ENCODE results near the gene NTSR1. TPM values are rescaled to one million over a fixed set of nuclear protein-coding genes. Genes with fewer than 3 reads are reported as not detected.

NTSR1 gene
- total RNA-seq, 1 donor from 2014 or later = not detected

DNA sequence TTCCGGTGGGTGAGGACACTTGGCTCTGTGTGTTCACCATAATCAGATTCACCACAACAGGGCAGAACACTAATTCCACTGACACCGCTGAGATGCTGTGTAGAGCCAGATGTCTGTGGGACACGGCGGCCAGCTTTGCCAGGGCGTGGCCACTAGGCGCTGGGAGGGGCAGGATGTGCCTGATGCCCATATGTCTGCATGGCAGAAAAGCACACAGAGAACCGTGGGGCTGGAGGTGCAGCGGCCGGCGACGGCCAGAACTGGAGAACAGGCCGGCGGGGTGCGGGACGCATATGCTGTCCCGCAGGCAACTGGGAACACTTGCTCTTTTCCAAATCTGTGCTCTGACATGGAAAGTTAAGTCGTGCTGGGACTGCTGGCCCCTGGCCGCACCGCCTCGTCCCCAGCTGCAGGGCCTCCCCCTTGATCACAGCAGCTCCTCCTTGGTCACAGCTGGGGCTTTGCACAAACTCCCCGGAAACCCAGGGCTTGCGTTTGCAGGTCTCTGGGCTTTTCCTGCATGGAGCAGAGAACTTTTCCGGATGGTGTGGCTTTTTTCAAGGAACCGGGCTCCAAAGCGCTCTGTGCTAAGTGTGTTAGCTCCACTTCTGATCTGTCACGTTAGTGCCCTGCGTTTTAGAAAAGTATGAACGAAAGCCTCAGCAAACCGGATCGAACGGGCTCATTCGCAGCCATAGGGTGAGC is 31.1 kb downstream of the NTSR1 start:
- Mint-ChIP-seq H3K4me3 (peak overlapping the region; percentile 80), H3K27me3 (no peaks in the 10 kb centered on the region), H3K4me1 (peaks cover 40% of the 10 kb centered on the region), H3K27ac (peak overlapping the region; percentile 86), H3K36me3 (ENCODE audit: low read depth) (no peaks in the 10 kb centered on the region), H3K9me3 (no peaks in the 10 kb centered on the region)
- TF ChIP-seq, protein P1, sequence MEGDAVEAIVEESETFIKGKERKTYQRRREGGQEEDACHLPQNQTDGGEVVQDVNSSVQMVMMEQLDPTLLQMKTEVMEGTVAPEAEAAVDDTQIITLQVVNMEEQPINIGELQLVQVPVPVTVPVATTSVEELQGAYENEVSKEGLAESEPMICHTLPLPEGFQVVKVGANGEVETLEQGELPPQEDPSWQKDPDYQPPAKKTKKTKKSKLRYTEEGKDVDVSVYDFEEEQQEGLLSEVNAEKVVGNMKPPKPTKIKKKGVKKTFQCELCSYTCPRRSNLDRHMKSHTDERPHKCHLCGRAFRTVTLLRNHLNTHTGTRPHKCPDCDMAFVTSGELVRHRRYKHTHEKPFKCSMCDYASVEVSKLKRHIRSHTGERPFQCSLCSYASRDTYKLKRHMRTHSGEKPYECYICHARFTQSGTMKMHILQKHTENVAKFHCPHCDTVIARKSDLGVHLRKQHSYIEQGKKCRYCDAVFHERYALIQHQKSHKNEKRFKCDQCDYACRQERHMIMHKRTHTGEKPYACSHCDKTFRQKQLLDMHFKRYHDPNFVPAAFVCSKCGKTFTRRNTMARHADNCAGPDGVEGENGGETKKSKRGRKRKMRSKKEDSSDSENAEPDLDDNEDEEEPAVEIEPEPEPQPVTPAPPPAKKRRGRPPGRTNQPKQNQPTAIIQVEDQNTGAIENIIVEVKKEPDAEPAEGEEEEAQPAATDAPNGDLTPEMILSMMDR (IDR thresholded peaks at IDR 0.05) = no peak
- peak; percentile 29 for ATAC-seq (ENCODE audit: low read depth)
- ChIA-PET CTCF (interaction anchor here (1.4 kb wide), 1 partner anchor 68 kb away, joined by 6 read pairs; no protein-coding TSS in a partner anchor), POLR2A (interaction anchor here (0.7 to 3.1 kb wide), 6 partner anchors 33 to 963 kb away, joined by 3 to 30 read pairs (median 6); partner anchors contain the start of genes MRGBP and SLCO4A1)
- DNase-seq = peak; percentile 29
- intact Hi-C loops (cut with micrococcal nuclease) = loop anchor here (1.0 to 10.0 kb wide), 4 partner anchors 37 to 88 kb away; no protein-coding TSS in a partner anchor

DNA sequence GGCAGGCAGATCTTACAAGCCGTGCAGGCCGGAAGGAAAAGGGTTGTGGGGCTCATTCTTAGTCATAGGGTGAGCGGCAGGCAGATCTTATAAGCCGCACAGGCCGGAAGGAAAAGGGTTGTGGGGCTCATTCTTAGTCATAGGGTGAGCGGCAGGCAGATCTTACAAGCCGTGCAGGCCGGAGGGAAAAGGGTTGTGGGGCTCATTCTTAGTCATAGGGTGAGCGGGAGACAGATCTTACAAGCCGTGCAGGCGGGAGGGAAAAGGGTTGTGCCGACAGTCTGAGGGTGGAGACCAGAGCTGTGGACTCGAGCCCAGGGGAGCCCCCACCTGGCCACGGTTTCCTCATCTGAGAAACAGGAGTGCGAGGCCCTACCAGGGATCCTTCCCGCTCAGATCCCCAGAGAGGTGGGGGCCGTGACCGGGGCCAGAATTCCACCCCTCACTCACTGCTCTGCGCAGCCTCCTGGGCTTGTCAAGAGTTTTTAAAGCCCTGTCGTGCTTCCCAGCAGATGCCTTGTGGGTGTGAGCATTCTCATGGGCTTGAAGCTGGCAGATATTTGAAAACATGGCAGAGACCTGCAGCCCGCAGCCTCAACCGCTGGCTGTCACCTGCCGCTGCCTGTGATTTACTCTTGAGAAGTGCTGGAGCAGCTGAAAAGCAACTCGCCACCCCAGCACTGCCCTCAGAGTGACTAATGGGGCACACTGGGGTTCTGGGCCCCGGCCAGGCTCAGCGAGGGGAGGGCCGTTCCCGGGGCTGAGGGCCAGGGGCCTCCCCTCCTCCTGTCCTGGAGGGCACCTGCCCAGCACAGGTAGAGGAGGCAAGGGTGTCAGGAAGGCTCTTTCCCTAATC is 31.9 kb downstream of the NTSR1 start:
- no peaks in the 10 kb centered on the region for H3K9me3 Mint-ChIP-seq
- H3K4me3 Mint-ChIP-seq = peak overlapping the region; percentile 80
- H3K27me3 Mint-ChIP-seq = no peaks in the 10 kb centered on the region
- DNase-seq (peak; percentile 55), ATAC-seq (ENCODE audit: low read depth) (peak; percentile 85)
- H3K27ac Mint-ChIP-seq = peak overlapping the region; percentile 86
- H3K4me1 Mint-ChIP-seq = peaks cover 35% of the 10 kb centered on the region
- H3K36me3 Mint-ChIP-seq (ENCODE audit: low read depth) = no peaks in the 10 kb centered on the region
- ChIA-PET CTCF (interaction anchor here (1.4 kb wide), 1 partner anchor 67 kb away, joined by 6 read pairs; no protein-coding TSS in a partner anchor), POLR2A (interaction anchor here (0.7 to 3.1 kb wide), 7 partner anchors 11 to 963 kb away, joined by 3 to 30 read pairs (median 5); partner anchors contain the start of genes MRGBP and SLCO4A1)
- intact Hi-C loops (cut with micrococcal nuclease) = loop anchor here (1.0 to 2.0 kb wide), 3 partner anchors 36 to 89 kb away; no protein-coding TSS in a partner anchor
- TF ChIP-seq, protein P1 (IDR thresholded peaks at IDR 0.05) = no peak

DNA sequence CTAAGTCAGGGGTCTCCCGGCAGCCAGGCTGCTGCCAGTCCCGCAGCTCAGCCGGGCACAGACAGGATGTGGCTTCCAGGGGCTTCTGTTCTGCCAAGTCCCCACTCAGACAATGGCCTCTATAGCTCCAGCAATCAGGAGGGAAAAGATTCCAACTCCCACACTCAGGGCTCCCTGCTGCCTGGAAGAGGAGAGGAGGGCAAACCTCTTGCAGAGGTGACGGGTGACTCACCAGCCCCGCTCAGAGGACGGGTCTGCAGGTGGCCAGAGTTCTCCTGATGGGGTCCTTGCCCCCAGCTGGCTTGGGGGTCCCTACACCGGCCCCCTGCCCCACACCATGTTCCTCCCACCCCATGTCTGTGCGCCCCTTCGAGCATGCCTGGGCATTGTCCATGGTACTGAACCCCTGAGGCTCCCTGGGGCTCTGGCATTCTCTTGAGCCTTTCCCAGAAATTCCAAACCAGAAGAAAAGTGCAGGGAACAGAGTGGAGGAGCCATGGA is 32.6 kb downstream of the NTSR1 start:
- Mint-ChIP-seq H3K27me3 (no peaks in the 10 kb centered on the region), H3K4me1 (peaks cover 30% of the 10 kb centered on the region), H3K4me3 (no peak overlapping the region), H3K27ac (peak overlapping the region; percentile 86), H3K9me3 (no peaks in the 10 kb centered on the region), H3K36me3 (ENCODE audit: low read depth) (no peaks in the 10 kb centered on the region)
- ATAC-seq (ENCODE audit: low read depth) (no peak), DNase-seq (no peak)
- intact Hi-C loops (cut with micrococcal nuclease) = loop anchor here (2.0 kb wide), 1 partner anchor 36 kb away; no protein-coding TSS in a partner anchor
- POLR2A ChIA-PET = interaction anchor here (0.9 to 3.1 kb wide), 3 partner anchors 54 to 118 kb away, joined by 5 to 30 read pairs (median 9); partner anchors contain the start of genes MRGBP and SLCO4A1
- TF ChIP-seq, protein P1 (IDR thresholded peaks at IDR 0.05) = no peak
- CTCF ChIA-PET = no interaction called here

DNA sequence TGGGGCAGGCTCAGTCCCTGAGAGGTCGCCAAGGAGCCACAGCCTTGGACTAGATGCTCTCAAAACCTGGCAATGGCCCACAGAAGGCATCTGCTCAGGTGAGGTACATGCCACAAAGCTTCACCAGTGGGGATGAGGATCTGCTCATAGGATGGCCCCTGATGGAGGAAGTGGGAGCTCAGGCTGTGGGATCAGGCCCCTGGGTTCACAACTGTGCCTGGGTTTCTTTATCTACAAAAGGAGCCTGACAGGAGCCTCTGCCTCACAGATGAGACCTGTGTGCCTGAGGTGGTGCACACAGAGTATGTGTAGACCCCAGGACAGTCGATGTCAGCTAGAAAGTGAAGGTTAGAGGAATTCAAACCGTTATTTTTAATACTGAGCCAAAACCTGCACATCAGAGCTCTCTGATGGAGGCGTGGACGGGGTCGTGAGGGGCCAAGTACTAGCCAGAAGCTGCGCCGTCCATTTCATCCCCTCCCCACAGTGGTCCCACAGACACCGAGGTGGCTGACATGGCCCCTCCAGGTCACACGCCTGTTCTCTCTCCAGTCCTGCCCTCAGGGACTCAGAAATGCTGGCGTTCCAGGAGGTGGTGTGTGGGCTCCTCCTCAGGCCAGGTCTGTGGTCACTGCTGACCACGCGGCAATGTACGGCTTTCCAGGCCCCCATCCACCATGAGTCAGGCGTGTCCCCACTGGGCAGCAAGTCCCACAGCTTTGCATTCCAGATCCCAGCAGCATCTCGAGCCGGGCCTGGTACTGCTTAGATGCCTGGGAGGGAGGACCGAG is 33.3 kb downstream of the NTSR1 start:
- Mint-ChIP-seq H3K27me3 (no peaks in the 10 kb centered on the region), H3K4me1 (peaks cover 27% of the 10 kb centered on the region), H3K36me3 (ENCODE audit: low read depth) (no peaks in the 10 kb centered on the region), H3K27ac (no peak overlapping the region), H3K4me3 (no peak overlapping the region), H3K9me3 (no peaks in the 10 kb centered on the region)
- ChIA-PET CTCF (no interaction called here), POLR2A (interaction anchor here (3.1 kb wide), 1 partner anchor 54 kb away, joined by 30 read pairs; the partner anchor contains the start of gene MRGBP)
- intact Hi-C loops (cut with micrococcal nuclease) = loop anchor here (2.0 kb wide), 1 partner anchor 35 kb away; no protein-coding TSS in a partner anchor
- DNase-seq = no peak
- TF ChIP-seq, protein P1 (IDR thresholded peaks at IDR 0.05) = no peak
- no peak for ATAC-seq (ENCODE audit: low read depth)
